Stimulated activated CD8-positive, alpha-beta memory T cell treated with anti-CD3 and anti-CD28 coated beads, Interleukin-4, amount 100 ng/mL, for 48 hours (primary cell): Measurements from ENCODE around the gene BHMT2.

Experiments
- DNase-seq: peaks from one replicate; pipeline ENCODE4 v3.0.0-alpha.2; 2020

Gene BHMT2

DNA sequence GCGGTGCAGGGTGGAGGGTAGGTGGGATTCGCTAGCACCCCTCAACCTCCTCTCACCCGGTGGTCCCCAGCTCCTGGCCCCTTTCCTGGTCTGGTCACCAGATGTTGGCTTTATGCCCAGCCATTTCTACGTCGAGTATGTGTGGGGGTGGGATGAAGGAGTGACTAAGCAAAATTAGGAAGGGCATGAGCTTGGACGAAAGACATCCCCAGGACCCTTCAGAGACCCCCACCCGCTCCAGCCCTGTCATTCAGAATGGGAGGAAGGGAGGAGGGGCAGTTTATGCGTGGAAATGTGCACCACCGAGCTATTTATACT, 742 bp downstream of the BHMT2 start:
- DNase-seq: no peak

DNA sequence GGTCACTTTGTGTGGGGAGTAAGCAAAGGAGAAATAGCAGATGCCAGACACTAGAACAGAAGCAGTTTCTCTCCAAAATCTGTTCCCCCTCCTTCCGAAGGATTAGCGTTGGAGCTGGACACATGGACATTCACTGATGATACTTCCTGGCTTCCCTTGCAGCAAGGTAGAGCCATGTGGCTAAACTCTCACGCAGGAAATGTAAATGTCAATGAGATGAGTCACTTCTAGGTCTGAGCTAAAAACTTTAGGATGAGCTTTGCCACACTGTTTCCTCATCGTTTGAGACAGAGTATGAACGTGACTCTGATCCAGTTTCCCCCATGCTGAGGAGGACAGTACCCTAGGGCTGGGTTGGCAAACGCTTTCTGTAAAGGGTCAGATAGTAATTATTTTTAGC, 5.1 kb downstream of the BHMT2 start:
- DNase-seq: no peak

DNA sequence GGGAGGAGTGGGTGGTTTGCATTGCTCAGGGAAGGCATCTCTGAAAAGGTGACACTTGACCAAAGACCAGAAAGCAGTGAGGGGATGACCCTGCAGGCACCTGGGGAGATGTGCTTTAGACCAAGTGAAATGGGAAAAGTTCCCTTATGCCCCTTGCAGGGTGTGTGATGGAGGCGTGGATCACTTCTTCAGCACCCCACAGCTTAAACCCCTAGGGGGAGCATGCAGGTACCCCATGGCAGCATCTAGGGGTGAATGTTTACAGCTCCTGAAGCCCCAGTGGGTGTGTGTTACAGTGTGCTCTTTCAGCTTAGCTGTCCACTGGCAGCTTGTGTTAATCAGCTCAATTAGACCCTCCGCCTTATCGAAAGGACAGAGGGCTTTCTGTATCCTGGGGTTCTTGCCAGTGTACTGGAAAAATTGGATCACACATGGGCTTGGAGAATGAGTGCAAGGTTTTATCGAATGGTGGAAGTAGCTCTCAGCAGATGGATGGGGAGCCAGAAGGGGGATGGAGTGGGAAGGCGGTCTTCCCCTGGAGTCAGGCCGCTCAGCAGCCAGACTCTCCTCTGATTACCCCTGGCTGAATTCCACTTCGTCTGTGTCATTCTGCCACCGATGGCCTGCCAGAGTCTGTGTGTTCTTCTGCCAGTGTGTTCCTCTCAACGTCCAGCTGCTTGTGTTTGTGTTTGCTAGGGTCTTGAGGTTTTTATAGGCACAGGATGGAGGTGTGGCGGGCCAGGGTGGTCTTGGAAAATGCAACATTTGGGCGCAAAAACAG, 6.3 kb downstream of the BHMT2 start:
- DNase-seq: no peak

DNA sequence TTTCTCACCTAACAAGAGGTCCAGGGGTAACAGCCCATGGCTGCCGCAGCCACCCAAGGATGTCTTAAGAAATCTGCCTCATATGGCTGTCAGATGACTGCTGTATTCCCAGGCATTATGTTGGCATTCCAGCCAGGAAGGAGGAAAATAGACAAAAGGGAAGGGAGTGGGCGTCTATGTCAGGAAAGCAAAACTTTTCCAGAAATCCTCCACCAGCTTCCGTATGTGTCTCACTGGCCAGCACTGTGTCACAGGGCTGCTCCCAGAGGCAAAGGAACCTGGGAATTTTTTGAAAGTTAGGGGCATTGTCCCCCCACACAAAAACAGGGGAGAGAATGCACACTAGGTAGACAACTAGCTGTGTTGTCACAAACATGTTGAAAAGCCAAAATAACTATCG, 7.3 kb downstream of the BHMT2 start:
- no peak for DNase-seq

DNA sequence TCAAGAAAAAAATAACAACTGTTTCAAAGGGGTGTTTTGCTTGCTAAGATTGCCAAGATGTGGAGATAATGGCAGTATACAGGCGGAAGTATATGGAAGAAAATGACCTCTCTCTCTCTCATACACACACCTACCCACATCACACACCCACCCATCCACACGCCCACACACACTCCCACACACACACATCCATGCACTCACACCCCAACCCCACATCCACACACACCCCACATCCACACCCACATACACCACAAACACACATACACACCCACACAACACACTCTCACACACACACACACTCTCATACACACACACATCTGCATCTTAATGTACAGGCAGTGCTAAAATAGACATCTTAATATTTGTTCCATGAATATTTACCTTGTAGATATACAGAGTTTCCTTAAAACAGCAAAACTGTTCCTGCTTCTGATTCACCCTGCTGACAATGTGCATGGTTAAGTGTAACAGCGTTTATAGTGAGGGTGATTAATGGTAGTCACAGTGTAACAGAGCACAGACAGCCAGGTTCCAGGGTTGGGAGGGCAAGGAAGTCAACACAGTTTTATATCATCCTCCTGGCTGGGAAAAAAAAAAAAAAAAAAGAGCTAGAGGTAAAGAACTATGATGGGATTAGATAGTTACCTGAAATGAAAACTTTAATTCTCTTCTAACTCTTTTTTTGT, 8.3 kb downstream of the BHMT2 start:
- DNase-seq: no peak

DNA sequence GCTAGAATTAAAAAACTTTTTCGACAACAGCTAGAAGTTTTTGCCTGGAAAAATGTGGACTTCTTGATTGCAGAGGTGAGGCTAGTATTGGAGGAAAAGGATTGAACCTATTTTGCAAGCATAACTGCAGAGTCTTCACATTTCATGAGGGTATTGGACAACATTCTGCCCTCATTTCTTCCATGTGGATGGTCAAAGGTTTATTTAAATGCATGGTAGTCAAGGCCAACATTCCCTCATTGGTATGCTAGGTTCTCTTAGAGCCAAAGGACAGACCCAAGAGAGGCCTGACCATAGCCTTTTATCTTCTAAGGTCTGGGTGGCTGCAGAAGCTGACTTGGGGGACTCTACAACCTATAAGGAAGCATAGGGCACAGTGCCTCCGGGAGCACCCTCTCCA, 11.2 kb downstream of the BHMT2 start:
- DNase-seq: no peak

DNA sequence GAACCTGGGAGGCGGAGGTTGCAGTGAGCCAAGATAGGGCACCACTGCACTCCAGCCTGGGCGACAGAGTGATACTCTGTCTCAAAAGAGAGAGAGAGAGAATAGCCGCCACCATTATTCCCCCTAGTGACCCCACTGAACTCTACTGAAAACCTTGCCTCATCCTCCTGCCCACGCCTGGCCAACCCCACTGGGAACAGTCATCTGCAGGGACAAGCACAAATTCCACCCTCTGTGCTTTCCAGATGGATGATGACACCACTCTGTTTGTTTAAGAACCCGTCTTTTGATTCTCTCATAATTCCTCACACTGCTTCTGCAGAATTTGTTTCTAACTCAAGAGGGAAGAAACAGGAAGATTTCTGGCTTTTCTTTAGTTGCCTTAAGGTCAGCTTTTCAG, 12.2 kb downstream of the BHMT2 start:
- no peak for DNase-seq

DNA sequence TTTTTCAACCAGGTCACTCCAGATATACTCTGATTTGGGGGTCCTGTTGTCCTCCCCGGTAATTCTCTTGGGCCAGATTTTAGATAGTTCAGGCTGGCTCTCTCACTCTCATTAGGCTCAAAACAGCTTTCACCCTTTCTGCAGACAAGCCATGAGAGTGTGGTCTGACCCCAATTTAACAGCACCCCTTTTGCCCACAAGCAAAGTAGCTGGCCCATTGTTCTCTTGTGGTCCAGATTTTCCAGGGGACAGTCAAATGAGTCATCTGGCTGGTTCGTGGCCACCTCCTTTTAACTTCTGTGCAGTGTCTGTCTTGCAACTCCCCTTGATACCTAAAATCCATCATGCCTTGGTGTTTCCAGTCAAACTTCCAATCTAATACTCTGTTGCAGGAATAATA, 16.5 kb downstream of the BHMT2 start:
- DNase-seq: no peak

DNA sequence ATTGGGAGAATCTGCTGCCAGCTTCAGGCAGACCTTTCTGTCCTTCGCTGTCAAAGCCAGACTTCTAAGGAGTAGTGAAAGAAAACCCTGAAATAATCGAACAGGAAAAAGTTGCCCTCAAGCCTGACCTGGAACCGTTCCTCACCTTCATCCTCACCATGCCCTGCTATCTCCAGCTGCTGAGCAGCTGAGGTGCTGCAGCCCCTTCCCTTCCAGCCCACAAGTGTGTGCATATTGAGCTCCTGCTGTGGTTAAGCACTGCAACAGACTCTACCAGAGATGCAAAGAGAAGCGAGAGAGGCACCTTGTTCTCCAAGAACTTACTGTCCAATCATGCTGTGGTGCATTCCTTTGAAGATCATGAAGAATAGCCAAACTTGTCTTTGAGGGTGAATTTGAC, 18.9 kb downstream of the BHMT2 start:
- no peak for DNase-seq

DNA sequence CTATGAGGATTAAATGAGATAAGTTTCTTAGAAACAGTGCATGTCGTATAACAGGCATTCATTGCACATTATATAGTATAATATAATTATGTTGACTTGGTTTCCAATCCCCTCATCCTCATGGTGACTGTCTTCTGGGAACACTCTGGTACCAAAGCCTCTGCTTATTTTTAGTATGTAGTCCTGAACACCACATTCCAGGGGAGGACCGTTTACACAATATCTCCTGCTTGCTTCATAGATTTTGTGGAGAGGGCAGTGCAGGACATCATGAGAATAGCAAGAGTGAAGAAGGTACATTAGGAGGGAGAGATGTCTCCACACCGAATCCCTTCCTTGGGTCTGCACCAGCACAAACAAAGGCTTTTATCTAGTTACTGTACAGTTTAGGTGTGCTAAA, 21.5 kb downstream of the BHMT2 start:
- DNase-seq: no peak

DNA sequence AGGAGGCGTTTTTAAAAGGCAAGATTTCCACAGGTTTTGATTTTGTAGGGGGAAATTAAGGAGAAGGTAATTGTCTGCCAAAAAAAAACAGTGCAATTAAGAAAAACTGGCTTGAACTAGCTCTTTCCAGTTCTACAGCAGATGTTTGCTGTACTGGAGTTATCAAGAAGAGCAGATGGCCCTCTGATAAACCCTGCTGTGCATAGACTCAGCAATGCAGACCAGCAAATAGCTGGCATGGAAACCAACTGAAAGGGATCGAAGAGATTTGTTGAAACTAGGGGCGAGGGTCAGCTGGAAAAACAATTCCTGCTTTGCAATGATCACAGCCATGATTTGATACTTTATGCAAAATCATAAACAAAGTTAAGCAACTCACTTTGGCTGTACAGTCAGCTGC, 24.2 kb downstream of the BHMT2 start:
- DNase-seq: no peak

DNA sequence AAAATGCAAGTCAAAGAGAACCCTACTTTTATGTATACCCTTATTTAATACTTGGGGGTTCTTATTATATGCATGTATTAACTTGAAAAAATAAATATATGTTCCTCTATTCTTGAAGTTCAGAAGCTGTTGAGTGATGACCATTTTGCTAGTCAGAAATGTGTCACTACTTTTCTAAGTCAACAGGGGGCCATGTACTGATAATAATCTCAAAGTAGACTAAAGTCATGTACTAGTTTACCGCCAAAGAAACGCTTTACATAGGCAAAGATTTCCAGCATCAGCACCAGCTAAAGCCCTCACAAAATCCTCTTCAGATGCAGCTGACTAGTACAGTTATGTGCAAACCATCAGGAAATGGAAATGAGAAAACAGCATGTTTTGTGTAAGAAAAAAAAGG, 36.3 kb downstream of the BHMT2 start:
- DNase-seq: no peak

DNA sequence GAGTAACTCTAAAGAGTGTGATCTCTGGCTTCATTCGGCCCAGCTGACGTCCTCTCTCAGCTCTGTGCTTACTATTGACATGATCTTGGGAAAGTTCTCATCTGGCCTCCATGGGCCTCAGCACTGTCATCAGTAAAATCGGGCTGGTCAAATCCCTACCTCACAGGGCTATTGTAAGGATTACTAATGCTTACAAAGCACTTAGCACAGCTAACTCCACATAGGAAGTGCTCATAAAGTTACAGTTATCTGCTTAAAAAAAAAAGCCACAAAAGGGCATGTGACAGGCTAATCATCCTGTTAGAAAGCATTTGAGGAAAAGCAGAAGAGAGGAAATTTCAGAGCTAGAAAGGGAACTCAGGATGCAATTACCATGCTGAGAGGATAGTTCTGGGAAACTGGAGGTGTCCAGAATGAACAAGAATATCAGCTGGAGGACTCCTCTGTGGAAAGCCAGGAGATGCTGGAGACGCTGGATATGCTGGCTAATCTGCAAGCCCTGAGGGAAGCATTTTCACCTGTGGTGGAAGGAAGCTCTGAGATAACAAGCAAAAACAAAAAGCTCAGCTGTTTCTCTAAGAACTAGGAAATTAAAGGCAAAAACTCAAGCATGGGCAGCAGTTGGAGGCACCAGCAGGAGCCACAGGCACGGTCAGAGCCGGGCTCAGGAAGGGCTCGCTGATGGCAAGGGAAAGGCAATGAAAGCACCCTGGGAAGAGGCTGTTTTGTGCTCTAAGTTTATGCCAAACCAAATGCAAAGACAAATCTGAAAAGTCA, 37.6 kb downstream of the BHMT2 start:
- DNase-seq: no peak

DNA sequence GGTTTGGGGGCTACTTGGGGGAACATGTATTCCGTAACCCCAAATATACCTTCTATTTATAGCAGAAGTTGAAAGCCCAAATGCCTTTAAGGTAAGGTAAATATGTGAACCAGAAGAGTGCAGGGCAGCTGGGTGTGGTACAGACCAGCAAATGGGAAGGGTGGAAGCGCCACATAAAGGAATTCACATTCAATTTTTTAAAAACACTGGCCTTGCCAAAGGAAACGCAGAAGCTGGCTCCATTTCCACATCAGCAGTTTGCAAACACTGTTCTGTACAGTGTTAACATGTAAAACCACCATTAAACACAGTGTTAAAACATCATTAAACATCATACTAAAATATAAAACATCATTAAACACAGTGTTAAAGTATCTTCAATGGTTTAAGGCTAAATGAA, 38.5 kb downstream of the BHMT2 start:
- no peak for DNase-seq

DNA sequence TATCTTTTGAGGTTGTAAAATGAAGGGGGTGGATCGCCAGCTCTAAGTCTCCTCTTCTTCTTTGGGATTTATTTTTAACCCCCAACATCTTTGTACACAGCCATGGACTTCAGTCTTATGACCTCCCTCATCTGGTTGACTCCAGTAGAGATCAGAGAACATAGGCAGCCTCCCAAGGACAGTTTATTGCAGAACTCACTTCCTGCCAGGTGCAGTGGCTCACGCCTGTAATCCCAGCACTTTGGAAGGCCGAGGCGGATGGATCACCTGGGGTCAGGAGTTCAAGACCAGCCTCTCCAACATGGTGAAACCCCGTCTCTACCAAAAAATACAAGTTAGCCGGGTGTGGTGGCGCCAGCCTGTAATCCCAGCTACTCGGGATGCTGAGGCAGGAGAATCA, 39.2 kb downstream of the BHMT2 start:
- no peak for DNase-seq

DNA sequence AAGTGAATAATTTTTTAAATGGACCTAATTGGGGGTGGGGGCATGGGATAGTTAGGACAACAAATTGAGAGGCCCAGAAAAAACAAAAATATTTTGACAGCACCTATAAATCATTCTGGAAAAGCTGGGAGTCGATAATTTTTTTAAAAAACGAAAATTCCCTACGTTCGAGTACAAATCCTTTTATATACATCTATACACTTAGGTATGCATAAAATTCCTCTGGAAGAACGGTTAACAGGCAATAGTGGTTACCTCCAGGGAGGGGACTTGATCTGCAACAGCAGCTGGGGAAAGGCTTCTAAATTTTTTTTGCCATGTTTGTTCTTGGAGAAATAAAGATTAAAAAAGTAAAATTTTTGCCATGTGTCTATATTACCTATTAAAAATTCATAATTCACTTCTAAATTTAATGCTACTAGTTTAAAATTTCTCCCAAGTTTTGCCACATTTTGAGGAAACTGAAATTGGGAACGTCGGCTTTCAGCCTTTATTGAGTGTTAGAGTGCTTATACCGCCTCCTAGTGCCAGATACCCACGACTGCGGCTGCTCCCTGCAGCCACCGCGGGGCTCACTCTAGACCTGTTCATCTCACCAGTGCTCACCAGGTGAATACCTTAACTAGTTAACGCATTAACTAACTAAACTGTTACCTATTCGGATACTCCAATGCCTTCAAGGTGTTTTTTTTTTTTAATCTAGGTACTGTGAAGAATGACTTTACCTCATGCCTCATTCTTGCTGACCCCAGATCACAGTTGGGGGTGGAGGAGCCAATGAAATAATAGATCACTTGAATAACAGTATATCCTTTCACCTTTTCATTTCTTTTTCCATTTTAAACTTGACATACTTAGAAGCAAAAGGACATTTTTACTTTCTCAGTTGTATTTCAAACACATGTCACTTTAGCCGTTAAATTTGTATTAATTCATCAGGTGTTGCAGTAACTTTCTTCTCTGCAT, 40.2 kb downstream of the BHMT2 start:
- peak; percentile 44 for DNase-seq

DNA sequence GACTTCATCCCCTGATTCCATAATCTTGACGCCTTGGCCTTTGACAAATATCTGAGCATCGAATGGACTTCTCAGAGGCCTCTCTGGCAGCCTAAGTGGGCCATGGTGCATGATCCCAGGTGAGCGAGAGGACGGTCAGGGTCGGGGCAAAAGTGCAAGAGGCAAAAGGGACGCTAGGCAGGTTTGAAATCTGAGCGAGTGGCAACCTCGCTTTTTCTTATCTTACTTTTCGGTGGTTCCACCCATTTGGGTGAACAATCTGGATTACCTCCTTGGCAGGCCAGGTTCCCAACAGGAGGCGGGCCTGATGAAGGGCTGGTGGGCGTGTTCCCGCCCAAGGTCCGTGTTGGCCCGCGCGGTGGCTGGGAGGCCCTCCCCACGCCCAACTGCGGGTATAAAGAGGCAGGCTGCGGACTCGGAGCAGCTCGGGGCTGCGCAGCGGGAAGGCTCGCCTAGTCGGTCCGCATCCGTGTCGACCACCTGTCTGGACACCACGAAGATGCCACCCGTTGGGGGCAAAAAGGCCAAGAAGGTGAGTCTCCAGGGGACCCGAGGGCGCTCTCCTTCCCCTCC, 41.9 kb downstream of the BHMT2 start, which contains the start of gene BHMT:
TSS of gene BHMT (plus strand) at position 423 of the 573 bp plus-strand sequence. CDS start at position 500, 77 bp downstream.
- no peak for DNase-seq

DNA sequence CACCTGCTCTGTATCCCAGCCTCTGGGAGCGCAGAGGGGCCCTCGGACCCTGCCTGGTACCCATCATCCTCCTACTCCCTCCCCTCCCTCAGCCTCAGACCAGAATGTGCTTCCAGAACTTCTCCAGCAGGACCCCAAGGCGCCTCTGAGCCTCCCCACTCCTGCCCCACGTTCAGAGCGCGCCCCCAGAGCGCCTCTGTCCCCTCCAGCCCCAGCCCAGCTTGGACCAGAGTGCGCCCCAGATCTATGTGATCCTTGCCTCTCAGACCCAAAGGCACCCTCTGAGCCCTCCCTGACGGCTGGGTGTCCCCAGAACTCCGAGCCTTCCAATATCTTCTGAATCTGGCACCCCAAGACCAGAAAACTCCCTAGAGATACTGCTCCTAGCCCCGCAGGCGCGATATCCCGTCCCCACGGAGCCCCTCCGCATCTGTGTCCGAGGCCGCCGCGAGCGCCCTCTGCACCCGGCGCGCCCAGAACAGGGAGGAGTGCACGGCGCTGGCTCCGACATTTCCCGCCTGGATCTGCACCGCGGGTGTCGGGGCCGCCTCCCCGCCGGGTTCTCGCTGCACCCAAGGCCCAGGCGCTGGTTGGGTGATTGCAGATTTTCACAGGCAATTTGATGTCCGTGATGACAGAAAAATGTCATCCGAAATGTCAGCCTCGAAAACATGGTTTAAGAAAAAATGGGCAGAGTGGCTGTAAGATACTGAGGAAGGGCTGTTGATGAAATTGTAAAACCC, 42.6 kb downstream of the BHMT2 start:
- no peak for DNase-seq

DNA sequence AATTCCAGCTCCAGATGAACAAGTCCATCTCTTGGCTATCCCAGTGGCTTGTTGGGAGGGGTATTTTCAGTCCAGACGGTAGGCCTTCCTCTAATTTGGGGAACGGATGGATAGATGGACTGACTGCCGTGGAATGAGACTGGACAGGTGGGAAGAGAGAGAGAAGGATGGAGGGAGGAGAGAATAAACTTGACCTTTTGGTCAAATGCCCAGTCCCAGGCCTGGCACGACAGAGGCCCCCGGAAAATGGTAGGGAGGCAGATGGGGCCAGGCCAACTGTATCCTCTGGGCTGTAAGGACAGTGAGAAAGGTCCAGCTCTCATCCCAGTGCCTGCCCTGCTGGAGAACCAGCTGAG, 43.1 kb downstream of the BHMT2 start:
- no peak for DNase-seq

DNA sequence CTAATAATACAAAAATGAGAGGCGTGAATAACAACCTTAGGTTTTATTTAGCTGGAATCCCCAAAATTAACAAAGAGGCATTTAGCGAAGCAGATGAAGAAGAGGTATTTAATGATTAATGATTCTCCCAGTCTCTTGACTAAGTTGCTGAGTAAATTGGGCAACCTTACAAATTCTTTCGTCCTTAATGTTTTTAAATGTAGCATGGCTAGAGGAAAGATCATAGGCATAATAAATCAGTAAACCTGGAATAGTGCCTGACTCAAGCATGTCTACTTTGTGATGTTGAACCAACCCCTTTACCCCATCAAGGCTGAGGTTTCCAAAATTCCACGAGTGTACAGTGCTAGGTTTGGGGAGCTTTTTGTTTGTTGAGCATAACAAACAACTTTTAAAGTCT, 49.9 kb downstream of the BHMT2 start:
- DNase-seq: no peak

DNA sequence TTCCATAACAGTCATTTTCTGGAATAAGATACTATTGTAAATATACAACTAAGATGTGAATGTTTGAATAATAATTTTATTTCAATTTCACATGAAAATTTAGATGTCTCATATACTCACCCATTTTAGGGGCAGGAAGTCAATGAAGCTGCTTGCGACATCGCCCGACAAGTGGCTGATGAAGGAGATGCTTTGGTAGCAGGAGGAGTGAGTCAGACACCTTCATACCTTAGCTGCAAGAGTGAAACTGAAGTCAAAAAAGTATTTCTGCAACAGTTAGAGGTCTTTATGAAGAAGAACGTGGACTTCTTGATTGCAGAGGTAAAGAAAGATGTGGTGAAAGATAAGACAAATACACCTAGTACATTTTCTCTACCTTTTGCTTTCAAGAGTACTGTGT, 50.7 kb downstream of the BHMT2 start:
- no peak for DNase-seq

DNA sequence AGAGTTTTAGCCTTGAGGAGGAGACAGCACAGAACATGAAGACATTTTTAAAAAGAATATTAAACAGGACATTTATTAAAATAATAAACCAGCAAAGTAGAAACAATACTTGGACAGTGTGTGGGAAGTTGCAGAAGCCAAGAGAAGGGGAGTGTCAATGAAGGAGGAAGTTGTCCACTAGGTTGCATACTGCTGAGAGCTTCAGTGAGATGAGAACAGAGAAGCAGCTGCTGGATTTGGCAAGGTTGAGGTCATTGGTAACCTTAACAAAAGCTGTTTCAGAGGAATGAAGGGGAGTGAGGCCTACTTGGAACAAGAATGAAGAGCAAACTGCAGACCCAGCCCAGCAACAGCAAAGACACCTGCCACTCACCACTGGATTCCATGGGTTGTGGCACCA, 53.4 kb downstream of the BHMT2 start:
- no peak for DNase-seq
